Karpas-422 (cell line): ENCODE data around the gene AGAP1. TPM values are rescaled to one million over a fixed set of nuclear protein-coding genes. Genes with fewer than 3 reads are reported as not detected.
A peak's percentile ranks its signal among the peaks of the same experiment; 100 is the strongest.

Experiments
- DNase-seq: peaks from one replicate; pipeline ENCODE4 v3.0.0-alpha.2; 2015
- H2AFZ ChIP-seq: fragments of 200-600 bp; sonication (generic); 2 replicates; pipeline ENCODE4 v1.6.1; 2014; ENCODE audit warnings: antibody characterized with exemption, low read length, mixed read lengths
- H3K27ac ChIP-seq: fragments of 200-600 bp; sonication (generic); 2 replicates; pipeline ENCODE4 v1.5.1; 2014; ENCODE audit warnings: mild to moderate bottlenecking, low read length, moderate library complexity
- H3K27me3 ChIP-seq: fragments of 200-600 bp; sonication (generic); 2 replicates; pipeline ENCODE4 v1.6.1; 2014; ENCODE audit warnings: low read length, mixed read lengths
- H3K36me3 ChIP-seq: fragments of 200-600 bp; sonication (generic); 2 replicates; pipeline ENCODE4 v1.6.1; 2014; ENCODE audit warnings: low read length, mixed read lengths; ENCODE audit not compliant: insufficient read depth
- H3K4me1 ChIP-seq: fragments of 200-600 bp; sonication (generic); 2 replicates; pipeline ENCODE4 v1.6.1; 2014; ENCODE audit warnings: mild to moderate bottlenecking, low read length, mixed read lengths
- H3K4me2 ChIP-seq: fragments of 200-600 bp; sonication (generic); 2 replicates; pipeline ENCODE4 v1.6.1; 2014; ENCODE audit warnings: low read length, low read depth, mild to moderate bottlenecking; ENCODE audit not compliant: poor library complexity, severe bottlenecking
- H3K4me3 ChIP-seq: fragments of 200-600 bp; sonication (generic); 2 replicates; pipeline ENCODE4 v1.5.1; 2014; ENCODE audit warnings: mild to moderate bottlenecking, antibody characterized with exemption, low read length, mixed read lengths
- H3K79me2 ChIP-seq: fragments of 200-600 bp; sonication (generic); 2 replicates; pipeline ENCODE4 v1.6.1; 2014; ENCODE audit warnings: mild to moderate bottlenecking, low read length, mixed read lengths
- H3K9ac ChIP-seq: fragments of 200-600 bp; sonication (generic); 2 replicates; pipeline ENCODE4 v1.6.0; 2014; ENCODE audit warnings: low read length
- H3K9me2 ChIP-seq: fragments of 200-600 bp; sonication (generic), shearing (Covaris generic); replicated peaks from 2 replicates; pipeline ENCODE4 v1.6.0; 2014; ENCODE audit warnings: mild to moderate bottlenecking, low read length, moderate library complexity; ENCODE audit not compliant: insufficient read depth
- H3K9me3 ChIP-seq: fragments of 300-700, 200-600 bp; sonication (generic); 2 replicates; pipeline ENCODE4 v1.6.1; 2014; ENCODE audit warnings: low read length, mixed read lengths
- H4K20me1 ChIP-seq: fragments of 200-600 bp; sonication (generic); 2 replicates; pipeline ENCODE4 v1.6.1; 2014; ENCODE audit warnings: mild to moderate bottlenecking, antibody characterized with exemption, low read length, low read depth; ENCODE audit not compliant: insufficient read depth
- total RNA-seq: library from RNA; depleted of rRNA; stranded (reverse); fragments of >200 nt; shearing (Covaris generic); gene quantifications from 2 replicates; pipeline ENCODE4 v1.2.3, GENCODE V29; 2014; ENCODE audit warnings: low replicate concordance

The AGAP1 gene
- total RNA-seq, 1 experiment from 2014 or later: not detected

DNA sequence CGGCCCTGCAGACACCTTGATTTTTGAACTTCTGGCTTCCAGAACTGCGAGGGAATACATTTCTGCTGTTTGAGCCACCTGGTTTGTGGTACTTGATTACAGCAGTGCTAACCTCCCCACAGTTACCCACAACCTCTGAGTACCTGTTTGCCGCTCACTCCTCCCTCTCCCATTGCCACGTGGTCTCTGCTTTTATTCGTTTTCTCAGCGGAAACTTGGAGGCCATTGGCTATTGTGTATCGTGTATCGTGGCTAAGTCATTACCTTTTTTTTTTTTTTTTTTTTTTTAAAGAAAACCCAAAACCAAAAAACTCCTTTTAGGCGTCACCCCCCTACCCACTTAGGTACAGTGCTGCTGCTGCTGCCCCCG lies 90.8 kb downstream of the AGAP1 start:
- no peak overlapping the region for H3K27ac ChIP-seq

GRCh38 chr2:235587202-235587601 lies 93.4 kb downstream of the AGAP1 start:
- Histone ChIP-seq H4K20me1 (no peaks in the 10 kb centered on the region), H3K27ac (no peak overlapping the region), H3K9ac (no peak overlapping the region), H2AFZ (no peak overlapping the region), H3K9me3 (no peaks in the 10 kb centered on the region), H3K36me3 (no peaks in the 10 kb centered on the region), H3K27me3 (no peaks in the 10 kb centered on the region), H3K4me2 (no peak overlapping the region), H3K9me2 (no peaks in the 10 kb centered on the region), H3K4me3 (no peak overlapping the region), H3K79me2 (no peaks in the 10 kb centered on the region), H3K4me1 (no peaks in the 10 kb centered on the region)
- DNase-seq: no peak

More for the DNA sequence above, 90.8 kb downstream of the AGAP1 start:
- Histone ChIP-seq H3K9me2 (no peaks in the 10 kb centered on the region), H2AFZ (no peak overlapping the region), H3K4me1 (no peaks in the 10 kb centered on the region), H3K9ac (no peak overlapping the region), H3K27me3 (no peaks in the 10 kb centered on the region), H4K20me1 (no peaks in the 10 kb centered on the region), H3K4me3 (no peak overlapping the region), H3K79me2 (no peaks in the 10 kb centered on the region), H3K4me2 (no peak overlapping the region), H3K9me3 (no peaks in the 10 kb centered on the region), H3K36me3 (no peaks in the 10 kb centered on the region)
- DNase-seq: no peak

DNA sequence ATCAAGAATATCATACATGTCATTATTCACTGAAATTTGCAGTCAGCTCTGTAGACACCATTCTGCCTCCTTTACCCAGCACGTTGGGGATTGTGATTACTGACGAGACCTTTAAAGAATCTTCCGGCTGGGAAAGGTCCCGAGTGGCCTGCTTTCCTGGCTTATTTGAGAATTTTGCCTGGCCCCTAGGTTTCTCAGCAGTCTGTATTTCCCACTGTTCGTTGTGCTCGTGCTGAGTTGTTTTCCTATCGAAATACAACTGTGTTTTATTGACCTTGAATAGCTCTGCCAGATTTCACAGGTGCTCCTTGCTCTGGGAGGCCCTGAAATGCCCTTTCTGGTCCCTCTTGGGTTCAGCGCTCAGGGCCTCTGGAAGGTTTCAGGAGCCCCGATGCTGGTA lies 94.9 kb downstream of the AGAP1 start:
- no peak overlapping the region for H2AFZ ChIP-seq
- H3K4me3 ChIP-seq: no peak overlapping the region
- no peak for DNase-seq
- no peaks in the 10 kb centered on the region for H3K79me2 ChIP-seq
- no peaks in the 10 kb centered on the region for H4K20me1 ChIP-seq
- no peaks in the 10 kb centered on the region for H3K27me3 ChIP-seq
- H3K27ac ChIP-seq: no peak overlapping the region
- H3K9me2 ChIP-seq: no peaks in the 10 kb centered on the region
- no peak overlapping the region for H3K4me2 ChIP-seq
- H3K4me1 ChIP-seq: no peaks in the 10 kb centered on the region
- H3K9ac ChIP-seq: no peak overlapping the region
- no peaks in the 10 kb centered on the region for H3K36me3 ChIP-seq
- H3K9me3 ChIP-seq: no peaks in the 10 kb centered on the region

- Histone ChIP-seq H3K79me2 (no peaks in the 10 kb centered on the region), H3K4me2 (no peak overlapping the region), H3K36me3 (no peaks in the 10 kb centered on the region), H3K4me1 (no peaks in the 10 kb centered on the region), H3K27me3 (no peaks in the 10 kb centered on the region), H2AFZ (no peak overlapping the region), H3K27ac (no peak overlapping the region), H3K9ac (no peak overlapping the region), H3K4me3 (no peak overlapping the region), H3K9me3 (no peaks in the 10 kb centered on the region), H3K9me2 (no peaks in the 10 kb centered on the region), H4K20me1 (no peaks in the 10 kb centered on the region)
- DNase-seq: no peak
Observed at GRCh38 chr2:235591231-235591730, 97.4 kb downstream of the AGAP1 start.

DNA sequence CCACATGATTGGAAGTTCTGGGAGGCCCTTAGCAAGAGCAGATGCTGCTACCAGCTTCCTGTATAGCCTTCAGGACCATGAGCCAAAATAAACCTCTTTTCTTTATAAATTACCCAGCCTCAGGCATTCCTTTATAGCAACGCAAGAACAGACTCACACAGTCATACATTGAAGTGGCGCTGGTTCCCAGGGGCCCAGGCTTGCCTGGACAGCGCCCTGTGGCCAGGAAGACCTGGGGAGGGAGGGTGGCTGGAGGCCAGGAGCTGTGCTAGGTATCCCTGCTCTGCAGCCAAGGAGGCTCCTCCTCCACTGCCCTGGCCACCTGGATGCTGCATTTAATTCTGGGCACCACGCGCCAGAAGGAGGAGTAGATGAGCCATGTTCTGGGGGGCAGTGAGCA lies 98.1 kb downstream of the AGAP1 start:
- H3K9me3 ChIP-seq: no peaks in the 10 kb centered on the region
- H3K27me3 ChIP-seq: no peaks in the 10 kb centered on the region
- no peaks in the 10 kb centered on the region for H3K36me3 ChIP-seq
- no peak overlapping the region for H3K27ac ChIP-seq
- no peaks in the 10 kb centered on the region for H3K9me2 ChIP-seq
- H3K4me1 ChIP-seq: no peaks in the 10 kb centered on the region
- H2AFZ ChIP-seq: no peak overlapping the region
- H3K79me2 ChIP-seq: no peaks in the 10 kb centered on the region
- H3K9ac ChIP-seq: no peak overlapping the region
- no peak overlapping the region for H3K4me3 ChIP-seq
- H3K4me2 ChIP-seq: no peak overlapping the region
- no peak for DNase-seq
- H4K20me1 ChIP-seq: no peaks in the 10 kb centered on the region

GRCh38 chr2:235592430-235592829 lies 98.6 kb downstream of the AGAP1 start:
- H3K9me2 ChIP-seq: no peaks in the 10 kb centered on the region
- no peak overlapping the region for H3K4me2 ChIP-seq
- H3K9ac ChIP-seq: no peak overlapping the region
- no peaks in the 10 kb centered on the region for H3K79me2 ChIP-seq
- no peaks in the 10 kb centered on the region for H3K36me3 ChIP-seq
- H2AFZ ChIP-seq: no peak overlapping the region
- H3K9me3 ChIP-seq: no peaks in the 10 kb centered on the region
- H3K27me3 ChIP-seq: no peaks in the 10 kb centered on the region
- no peak overlapping the region for H3K4me3 ChIP-seq
- H3K4me1 ChIP-seq: no peaks in the 10 kb centered on the region
- H4K20me1 ChIP-seq: no peaks in the 10 kb centered on the region
- DNase-seq: no peak
- no peak overlapping the region for H3K27ac ChIP-seq

- no peaks in the 10 kb centered on the region for H3K36me3 ChIP-seq
- no peak overlapping the region for H3K4me3 ChIP-seq
- no peak overlapping the region for H3K4me2 ChIP-seq
- no peaks in the 10 kb centered on the region for H3K9me2 ChIP-seq
- no peaks in the 10 kb centered on the region for H3K27me3 ChIP-seq
- H3K9ac ChIP-seq: no peak overlapping the region
- no peaks in the 10 kb centered on the region for H3K9me3 ChIP-seq
- no peaks in the 10 kb centered on the region for H3K79me2 ChIP-seq
- H2AFZ ChIP-seq: no peak overlapping the region
- H3K4me1 ChIP-seq: no peaks in the 10 kb centered on the region
- no peak for DNase-seq
- H4K20me1 ChIP-seq: no peaks in the 10 kb centered on the region
- no peak overlapping the region for H3K27ac ChIP-seq
Observed at GRCh38 chr2:235592836-235593235, 99.0 kb downstream of the AGAP1 start.

DNA sequence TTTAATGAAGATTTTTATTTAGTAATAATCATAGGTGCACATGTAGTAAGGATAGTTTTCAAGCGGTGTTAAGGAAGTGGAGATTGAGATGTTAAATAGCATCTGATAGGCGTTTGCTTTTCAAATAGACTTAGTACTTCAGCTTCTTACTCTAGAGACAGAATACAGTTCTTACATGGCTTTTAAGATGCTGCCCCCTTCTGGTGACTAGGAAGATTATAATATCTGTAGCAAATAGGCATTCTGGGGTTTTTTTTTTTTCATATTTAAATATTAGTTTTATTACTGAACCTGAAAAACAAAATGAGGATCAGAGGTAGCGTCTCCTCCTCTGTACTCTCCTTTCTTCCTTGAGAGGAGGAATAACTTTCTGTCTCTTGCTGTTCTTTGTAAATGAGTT lies 100.2 kb downstream of the AGAP1 start:
- no peaks in the 10 kb centered on the region for H3K9me2 ChIP-seq
- no peak overlapping the region for H3K4me2 ChIP-seq
- no peaks in the 10 kb centered on the region for H3K27me3 ChIP-seq
- H3K9ac ChIP-seq: no peak overlapping the region
- no peaks in the 10 kb centered on the region for H3K79me2 ChIP-seq
- H3K27ac ChIP-seq: no peak overlapping the region
- no peak overlapping the region for H3K4me3 ChIP-seq
- H3K36me3 ChIP-seq: no peaks in the 10 kb centered on the region
- peak; percentile 84 for DNase-seq
- H3K9me3 ChIP-seq: no peaks in the 10 kb centered on the region
- no peaks in the 10 kb centered on the region for H4K20me1 ChIP-seq
- no peaks in the 10 kb centered on the region for H3K4me1 ChIP-seq
- H2AFZ ChIP-seq: no peak overlapping the region

GRCh38 chr2:235594964-235595363 lies 101.1 kb downstream of the AGAP1 start:
- Histone ChIP-seq H3K27ac (no peak overlapping the region), H2AFZ (no peak overlapping the region), H3K4me2 (no peak overlapping the region), H3K4me3 (no peak overlapping the region), H3K4me1 (no peaks in the 10 kb centered on the region), H3K79me2 (no peaks in the 10 kb centered on the region), H4K20me1 (no peaks in the 10 kb centered on the region), H3K27me3 (no peaks in the 10 kb centered on the region), H3K36me3 (no peaks in the 10 kb centered on the region), H3K9me2 (no peaks in the 10 kb centered on the region), H3K9ac (no peak overlapping the region), H3K9me3 (no peaks in the 10 kb centered on the region)
- DNase-seq: no peak
